Hematopoietic multipotent progenitor cell treated with erythropoietin and hydrocortisone succinate and interleukin-3 and kit ligand, for 15 days (in vitro differentiated cells): ENCODE data around the gene LAMA2.

Source experiments
- DNase-seq: peaks from one replicate; pipeline ENCODE4 v3.0.0-alpha.2; 2015; ENCODE audit warnings: low spot score

The LAMA2 gene

DNA sequence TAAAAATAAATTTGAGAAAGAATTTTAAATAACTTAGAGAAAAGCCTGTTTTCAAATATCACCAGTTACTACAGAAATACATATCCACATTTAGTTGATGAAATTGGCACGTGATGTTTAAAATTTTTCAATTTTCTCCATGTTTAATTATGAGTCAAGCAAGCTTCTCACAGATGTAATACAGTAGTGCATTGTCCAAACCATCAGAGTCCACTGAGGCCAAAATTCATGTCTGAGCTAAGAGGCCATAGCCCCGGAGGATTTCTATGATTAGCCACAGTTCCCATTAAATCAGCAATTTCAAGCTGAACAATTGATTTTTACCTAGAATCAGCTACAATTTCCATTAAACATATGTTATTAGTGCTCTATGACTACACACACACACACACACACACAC, 387.0 kb downstream of the LAMA2 start:
- no peak for DNase-seq

DNA sequence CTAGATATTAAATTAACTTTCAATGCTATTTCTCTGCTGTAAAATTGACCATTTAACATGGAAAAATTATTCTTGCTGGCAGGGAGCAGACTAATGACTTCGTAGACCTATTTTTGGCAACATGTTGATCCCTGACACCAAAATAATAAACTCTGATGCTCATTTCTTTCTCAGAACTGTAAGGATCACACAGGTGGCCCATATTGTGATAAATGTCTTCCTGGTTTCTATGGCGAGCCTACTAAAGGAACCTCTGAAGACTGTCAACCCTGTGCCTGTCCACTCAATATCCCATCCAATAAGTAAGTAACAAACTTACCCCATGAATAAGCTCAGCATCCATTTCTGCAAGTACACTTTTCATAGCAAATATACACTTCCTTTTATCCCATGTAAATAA, 387.5 kb downstream of the LAMA2 start:
- no peak for DNase-seq

DNA sequence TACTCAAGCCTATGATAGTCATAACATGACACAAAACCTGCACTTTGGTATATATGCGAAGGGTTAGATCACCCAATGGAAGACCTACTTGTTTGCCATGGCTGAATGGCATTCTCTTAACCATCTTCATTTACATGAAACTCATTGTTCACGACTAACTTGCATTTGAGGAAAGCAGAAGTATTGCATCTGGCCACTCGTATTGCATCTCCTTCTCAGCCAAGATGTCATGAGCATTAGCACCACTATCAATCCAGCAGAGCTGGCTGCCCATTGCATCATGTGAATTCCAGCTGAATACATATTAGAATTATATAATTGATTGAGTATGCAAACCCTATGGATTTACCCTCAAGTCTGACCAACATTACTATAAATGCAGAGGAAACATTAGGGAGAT, 390.2 kb downstream of the LAMA2 start:
- no peak for DNase-seq

DNA sequence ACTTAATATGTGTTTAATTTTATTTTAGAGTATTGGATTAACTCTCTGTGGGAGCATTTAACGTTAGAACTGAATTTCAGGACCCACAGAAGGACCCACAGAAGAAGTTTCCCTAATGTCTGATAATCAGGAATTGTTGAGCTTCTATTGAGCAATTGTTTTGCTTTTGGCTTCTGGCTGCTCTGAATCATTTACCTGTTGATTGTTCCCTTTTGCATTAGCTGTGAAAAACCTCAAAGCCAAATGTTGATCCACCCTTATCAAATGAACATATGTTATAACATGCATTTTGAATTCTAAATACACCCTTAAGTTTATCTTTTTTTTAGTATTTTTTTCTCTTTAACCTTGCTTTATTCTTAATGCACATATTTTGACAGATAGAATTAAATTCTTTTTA, 393.5 kb downstream of the LAMA2 start:
- no peak for DNase-seq

DNA sequence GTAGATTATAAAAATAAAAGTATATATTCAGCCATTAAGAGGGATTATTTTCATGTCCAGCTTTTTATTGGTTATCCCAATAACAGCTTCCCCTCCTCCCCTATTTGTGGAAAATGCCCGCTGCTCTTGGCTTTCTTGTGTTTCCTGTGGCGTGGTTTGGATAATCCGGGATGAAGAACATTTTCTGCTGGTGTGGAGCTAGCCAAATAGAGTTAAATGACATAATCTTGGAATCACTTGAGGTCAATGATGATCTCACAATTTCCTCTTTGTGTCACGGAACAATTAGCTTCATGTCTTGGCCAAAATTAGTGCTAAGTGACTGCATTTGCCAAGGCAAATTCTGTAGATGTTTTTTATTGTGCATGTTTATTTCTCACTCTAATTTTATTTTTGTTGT, 394.0 kb downstream of the LAMA2 start:
- DNase-seq: no peak

DNA sequence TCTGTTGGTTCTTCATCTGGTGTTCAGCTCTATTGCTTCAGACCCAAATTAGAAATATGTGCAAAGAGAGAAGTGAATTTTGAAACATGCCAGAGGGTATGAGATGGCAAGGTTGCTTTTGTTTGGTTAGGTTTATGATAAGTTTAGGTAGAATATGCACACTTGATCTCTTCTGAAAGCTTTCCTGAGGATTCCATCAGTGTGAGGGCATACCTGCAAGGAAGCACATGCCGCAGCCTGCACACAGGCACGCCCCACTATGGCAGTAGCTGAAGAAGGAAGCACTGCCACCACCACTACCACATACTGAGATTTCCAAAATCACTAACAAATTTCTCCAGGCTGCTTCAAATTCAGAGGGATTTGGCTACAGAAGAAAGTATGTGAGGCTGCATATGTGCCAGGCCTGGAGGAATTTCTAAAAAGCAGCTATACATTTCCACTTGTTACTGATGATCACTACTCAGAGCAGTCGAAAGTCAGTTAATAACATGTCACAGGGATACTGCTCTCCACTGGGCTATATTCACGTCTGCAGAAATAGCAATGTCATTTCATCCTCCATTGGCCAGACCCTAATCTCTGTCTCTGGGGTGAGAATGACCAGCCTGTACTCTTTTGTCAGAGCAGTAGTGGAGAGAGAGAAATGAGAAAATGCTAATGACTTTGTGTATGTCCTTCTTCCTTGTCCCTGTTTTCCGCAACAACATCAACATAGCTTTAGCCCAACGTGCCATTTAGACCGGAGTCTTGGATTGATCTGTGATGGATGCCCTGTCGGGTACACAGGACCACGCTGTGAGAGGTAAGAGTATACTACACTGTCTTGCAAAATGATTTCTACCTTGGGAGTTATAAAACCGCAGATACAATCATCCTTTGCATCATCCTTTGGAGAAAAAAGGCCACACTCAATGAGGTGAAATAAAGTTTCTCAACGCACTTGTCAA, 396.7 kb downstream of the LAMA2 start:
- no peak for DNase-seq

DNA sequence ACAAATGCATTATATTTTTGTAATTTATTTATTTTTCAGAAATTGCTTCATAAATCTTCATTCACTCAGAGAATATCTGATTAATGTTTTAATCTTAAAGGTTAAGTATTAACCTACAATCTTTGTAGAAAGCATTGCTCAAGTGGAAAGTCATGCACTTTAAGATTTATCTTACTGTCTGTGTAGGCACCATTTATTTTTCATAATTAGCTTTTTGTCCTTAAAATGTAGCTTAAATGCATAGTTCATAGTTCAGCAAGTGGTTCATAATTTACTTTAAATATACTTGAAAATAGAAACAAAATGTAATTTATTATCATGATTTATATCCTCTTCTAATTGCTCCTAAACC, 397.3 kb downstream of the LAMA2 start:
- DNase-seq: no peak

DNA sequence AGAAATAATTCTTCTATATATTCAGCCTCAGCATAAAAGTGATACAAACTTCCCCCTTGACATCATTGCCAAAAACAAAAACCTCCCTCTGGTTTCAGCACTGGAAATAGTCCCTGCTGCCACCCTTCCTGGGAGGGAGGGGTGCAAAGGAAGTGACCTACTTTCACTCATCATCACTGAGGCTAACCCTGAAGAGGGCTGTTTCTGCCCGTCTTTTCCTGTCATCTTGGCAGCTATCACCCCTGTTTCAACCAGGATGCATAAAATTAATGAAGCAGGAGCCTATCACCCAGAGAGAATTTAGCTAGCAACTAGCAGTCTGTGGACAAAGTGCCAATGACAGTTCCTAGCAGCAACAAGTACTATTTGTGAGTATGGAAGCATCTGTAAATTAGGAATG, 397.8 kb downstream of the LAMA2 start:
- DNase-seq: no peak

DNA sequence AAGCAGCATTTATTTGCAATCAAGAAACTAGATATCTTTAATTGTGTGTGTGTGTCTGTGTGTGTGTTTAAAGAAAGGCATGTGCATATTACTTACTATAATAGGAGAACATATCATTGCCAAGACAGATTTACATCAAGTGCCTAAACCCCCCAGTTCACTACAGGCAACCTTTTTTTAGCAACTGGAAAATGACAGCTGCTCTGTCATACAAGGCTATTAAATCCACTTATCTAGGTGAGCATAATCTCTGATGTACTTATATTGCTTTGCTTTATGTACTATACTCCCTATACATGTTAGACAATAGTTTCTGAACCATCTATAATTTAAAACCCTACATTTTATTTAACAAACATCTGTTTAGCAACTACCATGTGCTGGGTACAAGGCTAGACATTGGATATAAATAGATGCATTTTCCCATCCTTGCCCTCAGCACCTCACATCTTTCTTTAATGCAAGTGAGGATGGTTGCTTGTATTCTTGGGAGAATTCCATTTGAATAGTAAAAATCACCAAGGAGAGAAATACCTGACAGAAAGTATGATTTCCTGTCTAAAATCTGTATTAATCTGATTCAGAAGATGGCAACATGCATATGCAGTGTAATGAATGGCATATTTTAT, 398.3 kb downstream of the LAMA2 start:
- no peak for DNase-seq

DNA sequence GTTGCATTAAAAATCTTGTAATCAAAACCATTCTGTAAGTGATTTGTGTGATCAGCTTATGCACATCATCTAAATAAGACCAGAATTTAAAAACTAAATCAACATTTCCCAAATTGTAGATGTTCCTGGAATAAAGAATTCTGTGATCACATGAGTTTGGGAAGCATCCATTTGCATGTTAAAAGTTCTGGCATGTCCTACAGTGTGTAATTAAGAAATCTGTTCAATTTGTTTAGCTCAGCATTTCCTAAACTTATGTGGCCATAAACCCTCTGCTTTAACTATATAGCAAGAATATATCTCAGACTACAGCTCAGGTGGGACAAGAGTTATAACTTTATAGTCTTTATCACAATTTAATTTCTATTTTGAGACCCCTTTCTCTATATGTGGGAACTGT, 399.1 kb downstream of the LAMA2 start:
- no peak for DNase-seq

DNA sequence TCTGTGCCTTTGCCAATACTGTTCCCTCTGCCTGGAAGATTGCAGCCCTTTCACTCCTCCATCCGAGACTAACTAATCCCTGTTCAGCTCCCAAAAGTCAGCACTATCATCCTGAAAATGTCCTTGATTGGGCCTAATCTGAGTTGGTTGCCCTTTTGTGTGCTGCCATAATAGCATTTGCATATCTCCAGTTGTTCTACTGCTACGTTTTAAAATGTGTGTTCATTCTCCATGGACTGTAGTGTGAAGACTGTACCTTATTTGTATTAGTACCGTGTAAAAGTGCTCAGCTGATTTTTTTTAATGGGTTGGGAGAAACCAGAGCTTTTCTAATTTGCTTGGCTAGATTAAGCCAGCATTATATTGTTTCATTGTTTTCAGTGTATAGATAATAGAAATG, 401.3 kb downstream of the LAMA2 start:
- no peak for DNase-seq

DNA sequence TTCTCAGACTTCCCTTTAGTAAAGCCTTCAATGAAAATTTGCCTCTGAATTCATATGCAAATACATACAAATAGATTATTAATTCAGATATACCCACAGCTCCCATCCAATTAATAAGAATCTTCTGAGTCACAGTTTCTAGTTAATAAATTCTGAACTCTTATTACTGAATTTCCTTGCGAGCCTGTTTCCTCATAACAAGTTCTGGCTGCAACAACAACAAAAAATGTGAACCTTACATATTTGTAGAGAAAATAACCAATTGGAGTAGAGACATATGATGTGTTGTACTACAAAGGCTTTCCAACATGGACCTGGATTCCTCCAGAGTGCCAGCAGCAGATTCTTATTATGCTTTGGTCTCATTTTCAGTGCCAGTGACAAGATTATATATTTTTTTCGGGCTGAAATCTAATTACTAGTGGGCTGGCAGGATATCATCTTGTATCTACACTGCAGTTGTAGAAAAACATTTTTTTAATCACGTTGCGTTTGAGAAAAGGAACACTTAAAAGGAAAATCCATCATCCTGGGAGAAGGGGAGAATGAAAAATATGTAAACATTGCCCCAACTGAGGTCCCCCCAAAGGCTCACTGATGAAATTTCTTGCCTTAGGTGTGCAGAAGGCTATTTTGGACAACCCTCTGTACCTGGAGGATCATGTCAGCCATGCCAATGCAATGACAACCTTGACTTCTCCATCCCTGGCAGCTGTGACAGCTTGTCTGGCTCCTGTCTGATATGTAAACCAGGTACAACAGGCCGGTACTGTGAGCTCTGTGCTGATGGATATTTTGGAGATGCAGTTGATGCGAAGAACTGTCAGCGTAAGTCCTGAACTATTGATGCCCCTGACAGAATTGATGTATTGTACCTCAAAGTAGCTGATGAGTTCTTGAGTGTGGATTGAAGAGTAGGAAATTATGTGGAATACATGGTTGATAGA, 404.6 kb downstream of the LAMA2 start:
- DNase-seq: no peak

DNA sequence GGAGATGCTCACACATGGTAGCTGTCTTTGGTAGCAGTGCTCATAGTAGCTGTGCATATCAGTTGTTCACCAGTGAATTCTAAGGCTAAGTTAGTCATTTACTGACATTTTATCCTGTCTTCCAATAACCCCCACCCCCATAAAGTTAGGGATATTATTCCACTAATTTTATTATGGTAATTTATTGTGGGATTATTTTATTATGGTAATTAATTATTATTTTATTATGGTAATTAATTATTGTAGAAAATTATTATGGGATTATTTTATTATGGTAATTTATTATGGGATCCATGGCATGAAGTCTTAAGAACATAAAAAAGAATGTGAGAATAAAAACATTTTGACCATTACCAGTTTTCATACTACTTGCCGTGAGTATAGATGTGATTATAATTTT, 406.5 kb downstream of the LAMA2 start:
- DNase-seq: no peak

DNA sequence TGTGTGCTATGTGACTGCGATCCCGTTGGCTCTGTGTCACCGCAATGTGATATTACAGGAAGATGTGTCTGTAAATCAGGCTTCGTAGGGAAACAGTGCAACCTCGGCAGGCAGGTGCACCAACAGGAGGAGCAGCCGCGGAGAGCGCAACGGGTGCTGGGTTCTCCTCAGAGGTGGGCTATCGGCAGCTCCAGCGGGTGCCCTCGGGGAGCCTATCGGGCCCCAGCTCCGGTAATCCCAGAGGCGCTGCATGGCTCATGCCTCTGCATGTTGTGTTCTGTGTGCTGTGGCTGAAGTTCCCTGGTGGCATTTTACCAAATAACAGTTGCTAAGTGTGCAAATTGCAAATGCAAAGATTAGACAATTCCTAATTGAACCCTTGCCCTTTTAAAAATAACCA, 409.9 kb downstream of the LAMA2 start:
- no peak for DNase-seq

DNA sequence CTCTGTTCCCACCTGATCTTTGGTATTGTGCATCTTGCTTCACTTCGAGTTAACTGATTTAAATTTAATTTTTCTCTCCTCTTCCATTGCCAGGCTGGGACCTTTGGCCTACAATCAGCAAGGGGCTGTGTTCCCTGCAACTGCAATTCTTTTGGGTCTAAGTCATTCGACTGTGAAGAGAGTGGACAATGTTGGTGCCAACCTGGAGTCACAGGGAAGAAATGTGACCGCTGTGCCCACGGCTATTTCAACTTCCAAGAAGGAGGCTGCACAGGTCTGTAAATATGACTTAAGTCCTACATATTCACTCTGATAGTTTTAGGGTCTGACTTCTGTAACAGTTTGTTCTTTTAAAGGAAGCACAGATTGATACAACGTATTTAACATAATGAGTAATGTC, 414.7 kb downstream of the LAMA2 start:
- no peak for DNase-seq

DNA sequence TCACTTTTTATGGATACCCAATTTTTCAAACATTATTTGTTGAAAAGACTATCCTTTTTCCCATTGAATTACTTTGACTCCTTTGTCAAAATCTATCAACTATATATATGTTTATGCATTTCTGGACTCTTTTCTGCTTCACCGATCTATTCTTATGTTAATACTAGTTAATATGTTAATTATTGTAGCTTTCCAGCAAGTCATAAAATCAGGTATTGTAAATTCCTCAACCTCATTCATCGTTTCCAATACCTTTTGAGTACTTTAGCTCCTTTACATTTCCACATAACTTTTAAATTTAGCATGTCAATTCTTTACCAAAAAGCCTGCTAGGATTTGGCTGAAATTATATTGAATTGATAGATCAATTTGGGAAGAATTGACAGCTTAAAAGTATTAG, 419.7 kb downstream of the LAMA2 start:
- no peak for DNase-seq

DNA sequence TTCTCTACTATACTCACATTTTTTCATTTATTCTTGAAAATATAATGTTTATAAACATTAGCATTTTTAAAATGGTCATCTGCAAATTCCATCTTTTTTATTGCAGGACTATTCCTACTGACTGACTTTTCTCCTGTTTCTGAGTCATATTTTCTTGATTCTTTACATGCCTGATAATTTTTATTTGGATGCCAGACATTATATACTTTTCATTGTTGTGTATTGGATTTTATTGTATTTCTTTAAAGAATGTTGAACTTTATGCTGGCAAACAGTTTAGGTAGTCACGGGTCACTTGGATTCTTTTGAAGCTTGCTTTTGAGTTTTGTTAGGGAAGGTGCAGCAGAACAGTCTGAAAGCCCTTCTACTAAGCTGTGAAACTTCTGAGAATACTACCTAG, 423.9 kb downstream of the LAMA2 start:
- no peak for DNase-seq

DNA sequence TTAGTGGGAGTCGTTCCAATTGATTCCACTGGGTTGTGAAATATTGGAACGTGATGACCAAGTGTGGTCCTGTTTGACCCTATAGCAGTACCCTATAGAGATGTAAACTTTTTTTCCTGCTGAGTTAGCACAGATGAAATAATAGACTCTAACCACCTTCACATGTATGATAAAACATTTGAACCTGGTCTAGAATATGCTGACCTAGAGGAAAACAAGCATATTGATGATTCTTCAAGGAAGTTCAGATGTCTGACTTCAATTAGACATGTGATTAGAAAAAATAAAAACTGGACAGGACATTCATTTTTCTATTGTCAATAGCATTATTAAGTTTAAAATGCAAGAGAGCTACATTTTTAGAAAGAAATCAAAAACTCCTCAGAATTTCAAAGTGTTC, 424.9 kb downstream of the LAMA2 start:
- DNase-seq: no peak

DNA sequence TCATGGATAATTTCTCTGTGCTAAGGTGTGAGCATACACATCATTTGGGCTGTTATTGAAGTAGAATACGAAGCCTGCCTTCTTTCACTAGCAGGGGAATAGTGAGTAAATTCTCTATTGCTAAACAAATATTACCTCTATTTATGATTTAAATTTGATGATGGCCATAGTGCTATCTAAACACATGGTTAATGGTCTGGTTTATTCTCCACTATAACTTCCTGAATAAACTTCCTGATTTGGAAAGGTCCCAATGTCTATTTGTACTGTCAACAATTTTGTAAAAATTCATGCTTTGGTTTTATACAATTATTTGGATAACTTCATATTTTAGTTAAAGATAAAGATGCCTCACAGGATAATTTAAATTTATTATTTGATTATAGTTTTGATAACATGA, 426.2 kb downstream of the LAMA2 start:
- DNase-seq: no peak

DNA sequence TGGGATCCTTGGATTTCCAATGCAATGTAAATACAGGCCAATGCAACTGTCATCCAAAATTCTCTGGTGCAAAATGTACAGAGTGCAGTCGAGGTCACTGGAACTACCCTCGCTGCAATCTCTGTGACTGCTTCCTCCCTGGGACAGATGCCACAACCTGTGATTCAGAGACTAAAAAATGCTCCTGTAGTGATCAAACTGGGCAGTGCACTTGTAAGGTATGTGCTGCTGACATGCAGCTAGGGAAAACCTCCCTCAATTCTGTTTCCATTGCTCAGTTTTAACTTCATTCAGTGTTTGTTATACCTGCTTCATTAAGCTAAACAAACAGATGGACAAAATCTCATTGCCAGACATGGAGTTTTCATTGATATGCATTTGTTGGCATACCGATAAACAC, 429.9 kb downstream of the LAMA2 start:
- no peak for DNase-seq

DNA sequence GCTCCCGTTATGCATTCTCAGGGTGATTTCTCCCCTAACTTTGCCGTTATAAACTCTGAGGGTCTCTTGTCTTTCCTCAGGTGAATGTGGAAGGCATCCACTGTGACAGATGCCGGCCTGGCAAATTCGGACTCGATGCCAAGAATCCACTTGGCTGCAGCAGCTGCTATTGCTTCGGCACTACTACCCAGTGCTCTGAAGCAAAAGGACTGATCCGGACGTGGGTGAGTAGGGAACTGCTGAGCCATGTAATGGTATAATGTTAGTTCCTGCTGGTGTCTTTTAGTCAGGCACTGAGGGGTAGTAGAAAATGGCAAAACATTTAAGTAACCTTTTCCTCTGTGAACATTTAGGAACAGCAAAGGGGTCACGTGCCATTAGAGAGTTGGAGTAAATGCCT, 431.6 kb downstream of the LAMA2 start:
- no peak for DNase-seq

DNA sequence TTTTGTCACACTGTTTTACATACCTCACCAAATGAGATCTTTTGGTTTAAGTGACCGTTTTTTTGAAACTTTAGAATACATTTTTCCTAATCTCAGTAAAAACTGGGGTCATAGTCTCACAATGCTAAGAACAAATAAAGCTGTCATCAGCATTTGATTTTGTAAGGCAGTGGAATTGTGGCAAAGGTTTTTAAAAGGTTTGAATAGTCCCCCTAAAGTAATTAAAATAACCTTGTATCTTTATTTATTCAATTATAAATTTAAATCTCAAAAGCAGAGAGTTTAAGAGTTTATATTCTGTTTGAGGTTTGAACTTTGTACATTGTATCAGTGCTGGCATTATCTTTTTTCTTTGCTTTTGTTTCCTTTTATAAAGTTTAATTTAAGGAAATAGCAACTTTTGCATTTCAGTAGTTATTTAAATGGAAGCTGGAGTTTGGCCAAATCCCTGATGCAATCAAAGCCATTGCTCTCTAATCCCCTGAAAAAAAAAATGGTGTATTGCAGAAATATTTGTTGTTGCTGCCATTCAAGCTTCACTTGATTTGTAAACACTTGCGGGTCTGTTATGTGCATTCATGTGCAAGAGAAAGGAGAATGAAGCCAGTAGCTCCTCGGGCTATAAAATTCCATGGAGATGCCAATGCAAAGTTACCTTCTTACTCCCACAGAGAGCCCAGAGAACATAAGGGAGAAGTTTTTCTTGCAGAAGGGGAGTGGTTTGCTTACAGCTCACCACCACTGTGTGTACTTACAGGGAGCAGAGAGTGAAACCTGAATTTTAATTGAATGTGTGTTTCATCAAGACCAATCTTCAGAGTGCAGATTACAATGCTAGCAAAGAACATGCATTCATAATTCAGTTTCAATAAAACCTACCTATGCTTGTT, 435.2 kb downstream of the LAMA2 start:
- no peak for DNase-seq
